Stomach smooth muscle (tissue), 2 donors: ENCODE measurements around the gene SPOP.
"Not testable (repeated sequence)": the region's sequence is repeated elsewhere in the genome, so short reads cannot be mapped to it uniquely, and the experiment has no call there.

ENCODE experiments used
- H3K27ac ChIP-seq: one replicate; pipeline ENCODE4 v1.7.0; 2013; ENCODE audit warnings: mild to moderate bottlenecking, low read length, inconsistent platforms
- H3K27me3 ChIP-seq, 2 donors: one replicate each; pipeline ENCODE4 v1.7.0; 2013; ENCODE audit warnings: low read length in 2 of 2; ENCODE audit not compliant: insufficient read depth in 2 of 2, control insufficient read depth in 1 of 2
- H3K36me3 ChIP-seq, 2 donors: one replicate each; pipeline ENCODE4 v1.7.0; 2013; ENCODE audit warnings: low read length in 2 of 2; ENCODE audit not compliant: control insufficient read depth in 2 of 2, insufficient read depth in 2 of 2
- H3K4me1 ChIP-seq: one replicate; pipeline ENCODE4 v1.7.0; 2013; ENCODE audit warnings: low read length; ENCODE audit not compliant: control insufficient read depth, insufficient read depth
- H3K4me3 ChIP-seq, 2 donors: one replicate each; pipeline ENCODE4 v1.7.0; 2013; ENCODE audit warnings: low read length in 2 of 2
- H3K9ac ChIP-seq, 2 donors: one replicate each; pipeline ENCODE4 v1.7.0; 2013; ENCODE audit warnings: low read length in 2 of 2, mild to moderate bottlenecking in 1 of 2
- H3K9me3 ChIP-seq, 2 donors: one replicate each; pipeline ENCODE4 v1.7.0; 2013; ENCODE audit warnings: low read length in 2 of 2; ENCODE audit not compliant: control insufficient read depth in 2 of 2
- donor health status: healthy.
- donor health status: Pancreatic carcinoma.

Gene SPOP

GRCh38 chr17:49677134-49677932 is 564 bp downstream of the SPOP start:
- Histone ChIP-seq H3K9me3 (no peaks in the 10 kb centered on the region), H3K27me3 (no peaks in the 10 kb centered on the region), H3K27ac (peak overlapping the region; percentile 99), H3K36me3 (no peaks in the 10 kb centered on the region), H3K4me1 (peaks cover 15% of the 10 kb centered on the region), H3K4me3 (peak overlapping the region; percentile 79 to 97), H3K9ac (peak overlapping the region; percentile 84 to 99)

GRCh38 chr17:49676276-49676868 is 1.5 kb downstream of the SPOP start:
- no peaks in the 10 kb centered on the region for H3K9me3 ChIP-seq
- H3K4me1 ChIP-seq = peaks cover 15% of the 10 kb centered on the region
- H3K36me3 ChIP-seq = no peaks in the 10 kb centered on the region
- peak overlapping the region; percentile 79 to 97 for H3K4me3 ChIP-seq
- H3K27me3 ChIP-seq = no peaks in the 10 kb centered on the region
- peak overlapping the region; percentile 99 for H3K27ac ChIP-seq
- H3K9ac ChIP-seq = peak overlapping the region; percentile 84 to 99

GRCh38 chr17:49674507-49674906 is 3.4 kb downstream of the SPOP start:
- no peaks in the 10 kb centered on the region for H3K27me3 ChIP-seq
- no peak overlapping the region for H3K4me3 ChIP-seq
- H3K36me3 ChIP-seq = no peaks in the 10 kb centered on the region
- H3K9ac ChIP-seq = no peak overlapping the region
- peaks cover 18% of the 10 kb centered on the region for H3K4me1 ChIP-seq
- no peaks in the 10 kb centered on the region for H3K9me3 ChIP-seq
- H3K27ac ChIP-seq = no peak overlapping the region

- not testable (repeated sequence) for H3K36me3 ChIP-seq, H3K9me3 ChIP-seq, H3K9ac ChIP-seq, H3K4me3 ChIP-seq, H3K27me3 ChIP-seq, H3K27ac ChIP-seq
- peaks cover 18% of the 10 kb centered on the region for H3K4me1 ChIP-seq
These were observed 4.2 kb downstream of the SPOP start for GRCh38 chr17:49673679-49674078.

GRCh38 chr17:49670641-49671040 is 7.3 kb downstream of the SPOP start:
- Histone ChIP-seq H3K4me3 (no peak overlapping the region), H3K9me3 (no peaks in the 10 kb centered on the region), H3K4me1 (peaks cover 10% of the 10 kb centered on the region), H3K9ac (peak overlapping the region; percentile 31 to 71), H3K27me3 (no peaks in the 10 kb centered on the region), H3K36me3 (no peaks in the 10 kb centered on the region), H3K27ac (peak overlapping the region; percentile 56)

GRCh38 chr17:49670002-49670401 is 7.9 kb downstream of the SPOP start:
- Histone ChIP-seq H3K4me3 (peak overlapping the region in 1 of 2 donors; percentile 16), H3K27me3 (no peaks in the 10 kb centered on the region), H3K9ac (peak overlapping the region; percentile 31 to 71), H3K36me3 (no peaks in the 10 kb centered on the region), H3K27ac (peak overlapping the region; percentile 56), H3K9me3 (no peaks in the 10 kb centered on the region), H3K4me1 (peaks cover 7% of the 10 kb centered on the region)

GRCh38 chr17:49667854-49668253 is 10.0 kb downstream of the SPOP start:
- no peak overlapping the region for H3K9ac ChIP-seq
- H3K36me3 ChIP-seq = peaks cover 3% of the 10 kb centered on the region in 2 donors
- H3K4me3 ChIP-seq = no peak overlapping the region
- H3K27me3 ChIP-seq = no peaks in the 10 kb centered on the region
- no peak overlapping the region for H3K27ac ChIP-seq
- H3K9me3 ChIP-seq = no peaks in the 10 kb centered on the region
- H3K4me1 ChIP-seq = peaks cover 6% of the 10 kb centered on the region

GRCh38 chr17:49664706-49665211 is 13.1 kb downstream of the SPOP start:
- Histone ChIP-seq H3K4me1 (peaks cover 8% of the 10 kb centered on the region), H3K9me3 (no peaks in the 10 kb centered on the region), H3K9ac (no peak overlapping the region), H3K27me3 (no peaks in the 10 kb centered on the region), H3K27ac (no peak overlapping the region), H3K4me3 (no peak overlapping the region), H3K36me3 (peaks cover 3% of the 10 kb centered on the region in 2 donors)

- H3K27me3 ChIP-seq = no peaks in the 10 kb centered on the region
- peaks cover 14% of the 10 kb centered on the region for H3K4me1 ChIP-seq
- H3K9ac ChIP-seq = no peak overlapping the region
- H3K27ac ChIP-seq = no peak overlapping the region
- H3K9me3 ChIP-seq = no peaks in the 10 kb centered on the region
- H3K4me3 ChIP-seq = no peak overlapping the region
- peaks cover 3 to 7% of the 10 kb centered on the region in 2 donors for H3K36me3 ChIP-seq
These were observed 18.1 kb downstream of the SPOP start for GRCh38 chr17:49659661-49660382.

- no peaks in the 10 kb centered on the region for H3K27me3 ChIP-seq
- no peak overlapping the region for H3K9ac ChIP-seq
- H3K4me3 ChIP-seq = no peak overlapping the region
- H3K4me1 ChIP-seq = peaks cover 11% of the 10 kb centered on the region
- H3K27ac ChIP-seq = no peak overlapping the region
- H3K9me3 ChIP-seq = no peaks in the 10 kb centered on the region
- peaks cover 0 to 4% of the 10 kb centered on the region in 2 donors for H3K36me3 ChIP-seq
These were observed 21.6 kb downstream of the SPOP start for GRCh38 chr17:49656247-49656646.
